Choroid plexus epithelial cell (primary cell): Measurements from ENCODE around the gene ATG10.
A peak's percentile ranks its signal among the peaks of the same experiment; 100 is the strongest.

Source experiments
- DNase-seq: peaks from one replicate; pipeline ENCODE4 v3.0.0-alpha.2; 2010; ENCODE audit warnings: low read depth
- H3K4me3 ChIP-seq: 2 replicates; pipeline ENCODE4 v1.5.1; 2011; ENCODE audit warnings: low read depth, mild to moderate bottlenecking, control low read depth, low read length, moderate library complexity
- CTCF ChIP-seq: conservative IDR thresholded peaks from 2 replicates; pipeline ENCODE4 v1.5.1; 2011; ENCODE audit warnings: low read depth, mild to moderate bottlenecking, control low read depth, inconsistent platforms, low read length, moderate library complexity

The ATG10 gene

GRCh38 chr5:82167372-82167935 is 195.6 kb downstream of the ATG10 start:
- TF ChIP-seq CTCF: no peak
- DNase-seq: no peak
- no peak overlapping the region for H3K4me3 ChIP-seq

DNA sequence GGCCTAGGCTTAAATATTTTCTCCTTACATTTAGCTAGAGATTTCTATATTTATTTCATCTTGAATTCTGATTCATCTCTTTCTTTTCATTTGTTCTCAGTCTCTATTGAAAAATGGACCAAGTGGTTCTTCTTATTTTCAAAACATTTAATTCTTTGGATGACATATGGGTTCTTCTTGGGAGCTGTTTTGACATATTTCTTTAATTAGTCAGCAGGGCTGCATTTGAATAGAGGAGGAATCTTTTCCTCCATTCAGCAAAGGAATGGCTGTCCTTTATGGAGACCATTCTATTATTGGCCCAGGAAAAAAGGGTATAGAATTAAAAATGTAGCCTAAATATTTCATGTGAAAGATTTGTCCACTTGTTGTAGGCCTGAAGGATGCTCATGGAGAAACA is 196.5 kb downstream of the ATG10 start:
- no peak overlapping the region for H3K4me3 ChIP-seq
- DNase-seq: peak; percentile 30
- no peak for TF ChIP-seq CTCF

- H3K4me3 ChIP-seq: no peak overlapping the region
- no peak for TF ChIP-seq CTCF
- no peak for DNase-seq
Observed at GRCh38 chr5:82169892-82170291, 198.1 kb downstream of the ATG10 start.

DNA sequence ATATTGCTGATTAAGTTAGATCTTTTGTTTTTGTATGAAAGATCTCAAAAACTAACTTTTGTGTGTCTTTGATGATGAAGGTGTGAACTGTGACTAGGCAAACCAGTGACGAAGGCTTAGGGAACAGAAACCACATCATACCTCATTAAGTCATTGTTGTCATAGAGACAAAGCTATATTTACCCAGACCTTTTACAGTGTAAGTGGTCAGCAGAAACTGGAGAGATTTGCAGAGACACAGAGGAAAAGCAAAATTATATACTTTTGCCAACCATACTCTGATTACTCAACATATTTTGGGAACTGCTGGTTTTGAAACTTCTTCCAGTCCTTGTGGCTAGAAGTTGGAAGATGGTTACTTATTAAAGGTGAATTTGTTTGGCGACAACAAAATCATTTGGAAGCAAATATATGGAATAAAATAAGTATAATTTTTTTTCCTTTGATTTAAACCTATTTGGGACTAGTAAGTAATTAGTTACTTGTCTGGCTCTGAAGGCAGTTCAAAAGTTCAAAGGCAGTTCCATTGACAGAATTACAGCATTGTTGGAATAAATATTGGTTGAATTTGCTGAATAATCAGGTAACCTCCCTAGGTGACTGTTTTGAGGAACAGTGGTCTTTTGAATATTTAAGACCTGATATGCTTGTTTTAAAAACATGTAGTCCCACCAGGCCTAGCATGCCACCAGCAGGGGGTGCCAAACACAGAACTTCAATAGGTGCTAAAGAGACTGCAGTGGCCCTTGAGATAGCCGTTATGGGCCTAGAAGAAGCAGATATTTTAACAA is 202.5 kb downstream of the ATG10 start:
- TF ChIP-seq CTCF: peak; percentile 82
- H3K4me3 ChIP-seq: no peak overlapping the region
- DNase-seq: peak; percentile 84

- no peak overlapping the region for H3K4me3 ChIP-seq
- no peak for DNase-seq
- no peak for TF ChIP-seq CTCF
Observed at GRCh38 chr5:82174919-82175219, 203.0 kb downstream of the ATG10 start.

DNA sequence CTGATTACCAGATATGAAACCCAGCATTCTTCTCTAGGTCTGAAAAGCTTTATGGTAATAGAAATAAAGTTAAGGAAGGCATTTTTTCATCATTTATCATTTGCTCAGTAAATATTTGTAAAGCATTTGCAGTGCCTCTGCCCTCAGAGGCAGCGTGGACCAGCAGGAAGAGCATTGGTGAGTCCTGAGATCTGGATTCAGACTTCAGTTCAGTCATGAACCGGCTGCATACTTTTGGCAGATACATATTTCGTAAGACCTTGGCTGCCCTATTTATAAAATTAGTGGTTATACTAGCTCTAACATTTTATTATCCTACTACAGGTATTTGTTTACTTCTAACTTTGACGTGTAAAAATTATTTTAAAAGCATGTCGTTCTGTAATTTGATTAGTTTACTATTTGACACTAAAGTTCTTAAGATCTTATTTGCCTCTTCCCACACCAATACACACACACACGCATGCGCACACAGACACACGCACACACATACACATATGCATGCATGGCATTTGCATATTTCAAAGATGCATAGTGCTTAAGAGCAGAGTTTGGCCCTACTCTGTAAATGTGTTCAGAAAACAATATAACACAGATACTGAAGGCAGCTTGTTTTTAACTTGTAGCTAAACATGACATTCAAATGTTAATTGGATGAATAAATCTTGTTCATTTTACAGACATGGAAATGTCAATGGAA is 204.4 kb downstream of the ATG10 start:
- peak; percentile 58 for DNase-seq
- no peak for TF ChIP-seq CTCF
- no peak overlapping the region for H3K4me3 ChIP-seq
